ENCODE data around the gene JAG2.

Gene JAG2

DNA sequence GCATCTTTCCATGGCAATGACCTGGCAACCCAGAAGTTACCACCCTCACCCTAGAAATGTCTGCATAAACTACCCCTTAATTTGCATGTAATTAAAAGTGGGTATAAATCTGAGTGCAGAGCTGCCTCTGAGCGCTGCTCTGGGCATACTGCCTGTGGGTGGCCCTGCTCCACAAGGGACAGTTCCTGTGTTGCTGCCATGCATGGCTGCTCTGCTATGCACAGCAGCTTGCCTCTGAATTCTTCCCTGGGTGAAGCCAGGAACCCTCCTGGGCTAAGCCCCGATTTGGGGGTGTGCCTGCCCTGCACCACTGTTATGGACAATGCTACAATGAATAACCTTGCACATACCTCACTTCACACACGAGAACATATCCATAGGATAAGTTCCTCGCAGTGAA, 67.7 kb downstream of the JAG2 start:
- Histone ChIP-seq H3K9me2 (replicated peaks; ENCODE audit: insufficient read depth, low read length) (no peaks in the 10 kb centered on the region), H3F3A (ENCODE audit: insufficient read depth) (no peaks in the 10 kb centered on the region), H3K9me3 (ENCODE audit: insufficient read depth, low read length) (no peaks in the 10 kb centered on the region), H3K4me3 (ENCODE audit: insufficient read depth, low read length, poor library complexity, severe bottlenecking) (no peak overlapping the region), H4K20me1 (ENCODE audit: low read depth, low read length) (no peaks in the 10 kb centered on the region), H3K36me3 (ENCODE audit: low read length) (no peaks in the 10 kb centered on the region), H2AFZ (ENCODE audit: low read depth, low read length, severe bottlenecking) (no peak overlapping the region), H3K27me3 (ENCODE audit: low read length) (no peaks in the 10 kb centered on the region), H3K9ac (ENCODE audit: low read length) (no peak overlapping the region), H3K4me2 (ENCODE audit: low read depth, low read length, poor library complexity, severe bottlenecking) (no peak overlapping the region), H3K27ac (ENCODE audit: low read depth, low read length) (no peak overlapping the region), H3K79me2 (ENCODE audit: insufficient read depth, low read length) (no peaks in the 10 kb centered on the region)
- no peak for TF ChIP-seq EZH2phosphoT487 (conservative IDR thresholded peaks at IDR 0.05; ENCODE audit: low read length)
- TF ChIP-seq, protein P1, sequence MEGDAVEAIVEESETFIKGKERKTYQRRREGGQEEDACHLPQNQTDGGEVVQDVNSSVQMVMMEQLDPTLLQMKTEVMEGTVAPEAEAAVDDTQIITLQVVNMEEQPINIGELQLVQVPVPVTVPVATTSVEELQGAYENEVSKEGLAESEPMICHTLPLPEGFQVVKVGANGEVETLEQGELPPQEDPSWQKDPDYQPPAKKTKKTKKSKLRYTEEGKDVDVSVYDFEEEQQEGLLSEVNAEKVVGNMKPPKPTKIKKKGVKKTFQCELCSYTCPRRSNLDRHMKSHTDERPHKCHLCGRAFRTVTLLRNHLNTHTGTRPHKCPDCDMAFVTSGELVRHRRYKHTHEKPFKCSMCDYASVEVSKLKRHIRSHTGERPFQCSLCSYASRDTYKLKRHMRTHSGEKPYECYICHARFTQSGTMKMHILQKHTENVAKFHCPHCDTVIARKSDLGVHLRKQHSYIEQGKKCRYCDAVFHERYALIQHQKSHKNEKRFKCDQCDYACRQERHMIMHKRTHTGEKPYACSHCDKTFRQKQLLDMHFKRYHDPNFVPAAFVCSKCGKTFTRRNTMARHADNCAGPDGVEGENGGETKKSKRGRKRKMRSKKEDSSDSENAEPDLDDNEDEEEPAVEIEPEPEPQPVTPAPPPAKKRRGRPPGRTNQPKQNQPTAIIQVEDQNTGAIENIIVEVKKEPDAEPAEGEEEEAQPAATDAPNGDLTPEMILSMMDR (IDR thresholded peaks at IDR 0.05; ENCODE audit: insufficient read depth, low read length, poor library complexity, severe bottlenecking) = no peak

DNA sequence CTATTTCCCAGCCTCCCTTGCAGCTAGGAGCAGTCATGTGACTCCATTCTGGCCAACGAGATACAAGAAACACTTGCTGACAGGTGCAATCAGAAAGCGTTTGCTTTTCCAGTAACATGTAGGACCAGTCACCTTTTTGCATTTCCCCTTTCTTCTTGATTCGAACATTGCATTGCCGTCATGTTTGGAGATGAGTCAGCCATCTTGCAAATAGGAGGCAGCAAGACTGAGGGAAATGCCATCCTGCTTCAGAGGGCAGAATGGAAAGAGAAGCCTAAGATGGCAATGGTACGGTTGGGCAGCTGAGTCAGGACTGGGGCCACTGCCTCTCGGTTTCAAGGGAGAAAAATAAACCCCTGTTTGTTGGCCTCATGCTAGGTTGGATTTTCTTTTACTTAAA, 68.8 kb downstream of the JAG2 start:
- no peaks in the 10 kb centered on the region for H3F3A ChIP-seq (ENCODE audit: insufficient read depth)
- no peaks in the 10 kb centered on the region for H3K9me2 ChIP-seq (replicated peaks; ENCODE audit: insufficient read depth, low read length)
- no peaks in the 10 kb centered on the region for H3K79me2 ChIP-seq (ENCODE audit: insufficient read depth, low read length)
- H3K4me3 ChIP-seq (ENCODE audit: insufficient read depth, low read length, poor library complexity, severe bottlenecking) = no peak overlapping the region
- H3K4me2 ChIP-seq (ENCODE audit: low read depth, low read length, poor library complexity, severe bottlenecking) = no peak overlapping the region
- H3K9me3 ChIP-seq (ENCODE audit: insufficient read depth, low read length) = no peaks in the 10 kb centered on the region
- H3K9ac ChIP-seq (ENCODE audit: low read length) = no peak overlapping the region
- no peak overlapping the region for H2AFZ ChIP-seq (ENCODE audit: low read depth, low read length, severe bottlenecking)
- H4K20me1 ChIP-seq (ENCODE audit: low read depth, low read length) = no peaks in the 10 kb centered on the region
- H3K27ac ChIP-seq (ENCODE audit: low read depth, low read length) = no peak overlapping the region
- H3K36me3 ChIP-seq (ENCODE audit: low read length) = no peaks in the 10 kb centered on the region
- no peaks in the 10 kb centered on the region for H3K27me3 ChIP-seq (ENCODE audit: low read length)
- TF ChIP-seq, protein P1 (IDR thresholded peaks at IDR 0.05; ENCODE audit: insufficient read depth, low read length, poor library complexity, severe bottlenecking) = no peak
- TF ChIP-seq EZH2phosphoT487 (conservative IDR thresholded peaks at IDR 0.05; ENCODE audit: low read length) = no peak

DNA sequence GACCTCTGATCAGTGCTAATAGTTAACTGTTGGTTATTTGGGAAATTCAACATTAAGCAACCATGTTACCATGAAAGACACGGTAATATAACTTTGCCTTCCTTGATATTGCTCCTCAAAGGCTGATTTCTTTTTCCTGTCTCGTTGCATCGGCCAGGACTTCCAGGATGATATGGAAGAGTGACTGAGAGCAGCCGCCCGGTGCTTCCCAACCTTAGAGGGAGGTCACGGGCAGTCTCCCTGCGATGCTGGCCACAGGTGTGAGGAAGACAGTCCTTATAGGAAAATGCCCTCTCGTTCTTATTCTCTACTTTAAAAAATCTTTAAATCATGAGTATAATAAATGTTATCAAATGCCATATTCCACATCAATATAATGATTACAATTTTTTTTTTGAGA, 70.3 kb downstream of the JAG2 start:
- Histone ChIP-seq H3K27ac (ENCODE audit: low read depth, low read length) (no peak overlapping the region), H3K9me3 (ENCODE audit: insufficient read depth, low read length) (no peaks in the 10 kb centered on the region), H3K79me2 (ENCODE audit: insufficient read depth, low read length) (no peaks in the 10 kb centered on the region), H3K27me3 (ENCODE audit: low read length) (no peaks in the 10 kb centered on the region), H3K36me3 (ENCODE audit: low read length) (no peaks in the 10 kb centered on the region), H3F3A (ENCODE audit: insufficient read depth) (no peaks in the 10 kb centered on the region), H4K20me1 (ENCODE audit: low read depth, low read length) (no peaks in the 10 kb centered on the region), H3K4me3 (ENCODE audit: insufficient read depth, low read length, poor library complexity, severe bottlenecking) (no peak overlapping the region), H3K9me2 (replicated peaks; ENCODE audit: insufficient read depth, low read length) (no peaks in the 10 kb centered on the region), H2AFZ (ENCODE audit: low read depth, low read length, severe bottlenecking) (no peak overlapping the region), H3K9ac (ENCODE audit: low read length) (no peak overlapping the region), H3K4me2 (ENCODE audit: low read depth, low read length, poor library complexity, severe bottlenecking) (no peak overlapping the region)
- TF ChIP-seq, protein P1 (IDR thresholded peaks at IDR 0.05; ENCODE audit: insufficient read depth, low read length, poor library complexity, severe bottlenecking) = no peak
- no peak for TF ChIP-seq EZH2phosphoT487 (conservative IDR thresholded peaks at IDR 0.05; ENCODE audit: low read length)

DNA sequence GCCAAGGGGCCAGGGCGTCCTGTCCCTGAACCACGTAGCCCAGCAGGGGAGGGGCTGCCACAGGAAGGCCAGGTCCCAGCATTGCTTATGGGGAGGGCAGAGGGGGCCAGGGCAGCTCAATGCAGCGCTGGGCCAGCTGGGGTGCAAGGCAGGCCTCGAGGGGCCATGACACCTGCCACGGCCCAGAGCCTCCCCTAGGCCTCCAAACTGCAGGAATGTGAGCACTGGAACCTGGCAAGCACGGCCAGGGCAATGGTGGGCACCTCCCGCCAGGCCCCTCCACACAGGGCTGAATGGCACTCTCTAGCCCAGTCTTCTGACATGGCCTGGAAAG, 70.8 kb downstream of the JAG2 start:
- Histone ChIP-seq H2AFZ (ENCODE audit: low read depth, low read length, severe bottlenecking) (no peak overlapping the region), H3K36me3 (ENCODE audit: low read length) (no peaks in the 10 kb centered on the region), H3K79me2 (ENCODE audit: insufficient read depth, low read length) (no peaks in the 10 kb centered on the region), H3F3A (ENCODE audit: insufficient read depth) (no peaks in the 10 kb centered on the region), H3K27me3 (ENCODE audit: low read length) (no peaks in the 10 kb centered on the region), H3K4me3 (ENCODE audit: insufficient read depth, low read length, poor library complexity, severe bottlenecking) (no peak overlapping the region), H3K4me2 (ENCODE audit: low read depth, low read length, poor library complexity, severe bottlenecking) (no peak overlapping the region), H3K9me3 (ENCODE audit: insufficient read depth, low read length) (no peaks in the 10 kb centered on the region), H3K9me2 (replicated peaks; ENCODE audit: insufficient read depth, low read length) (no peaks in the 10 kb centered on the region), H3K27ac (ENCODE audit: low read depth, low read length) (no peak overlapping the region), H3K9ac (ENCODE audit: low read length) (no peak overlapping the region), H4K20me1 (ENCODE audit: low read depth, low read length) (no peaks in the 10 kb centered on the region)
- TF ChIP-seq, protein P1 (IDR thresholded peaks at IDR 0.05; ENCODE audit: insufficient read depth, low read length, poor library complexity, severe bottlenecking) = no peak
- TF ChIP-seq EZH2phosphoT487 (conservative IDR thresholded peaks at IDR 0.05; ENCODE audit: low read length) = no peak
